ENCODE measurements around the gene BLZF1.
A peak's percentile ranks its signal among the peaks of the same experiment; 100 is the strongest.
"Not testable (repeated sequence)": the region's sequence is repeated elsewhere in the genome, so short reads cannot be mapped to it uniquely, and the experiment has no call there.

Gene BLZF1, protein sequence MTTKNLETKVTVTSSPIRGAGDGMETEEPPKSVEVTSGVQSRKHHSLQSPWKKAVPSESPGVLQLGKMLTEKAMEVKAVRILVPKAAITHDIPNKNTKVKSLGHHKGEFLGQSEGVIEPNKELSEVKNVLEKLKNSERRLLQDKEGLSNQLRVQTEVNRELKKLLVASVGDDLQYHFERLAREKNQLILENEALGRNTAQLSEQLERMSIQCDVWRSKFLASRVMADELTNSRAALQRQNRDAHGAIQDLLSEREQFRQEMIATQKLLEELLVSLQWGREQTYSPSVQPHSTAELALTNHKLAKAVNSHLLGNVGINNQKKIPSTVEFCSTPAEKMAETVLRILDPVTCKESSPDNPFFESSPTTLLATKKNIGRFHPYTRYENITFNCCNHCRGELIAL

DNA sequence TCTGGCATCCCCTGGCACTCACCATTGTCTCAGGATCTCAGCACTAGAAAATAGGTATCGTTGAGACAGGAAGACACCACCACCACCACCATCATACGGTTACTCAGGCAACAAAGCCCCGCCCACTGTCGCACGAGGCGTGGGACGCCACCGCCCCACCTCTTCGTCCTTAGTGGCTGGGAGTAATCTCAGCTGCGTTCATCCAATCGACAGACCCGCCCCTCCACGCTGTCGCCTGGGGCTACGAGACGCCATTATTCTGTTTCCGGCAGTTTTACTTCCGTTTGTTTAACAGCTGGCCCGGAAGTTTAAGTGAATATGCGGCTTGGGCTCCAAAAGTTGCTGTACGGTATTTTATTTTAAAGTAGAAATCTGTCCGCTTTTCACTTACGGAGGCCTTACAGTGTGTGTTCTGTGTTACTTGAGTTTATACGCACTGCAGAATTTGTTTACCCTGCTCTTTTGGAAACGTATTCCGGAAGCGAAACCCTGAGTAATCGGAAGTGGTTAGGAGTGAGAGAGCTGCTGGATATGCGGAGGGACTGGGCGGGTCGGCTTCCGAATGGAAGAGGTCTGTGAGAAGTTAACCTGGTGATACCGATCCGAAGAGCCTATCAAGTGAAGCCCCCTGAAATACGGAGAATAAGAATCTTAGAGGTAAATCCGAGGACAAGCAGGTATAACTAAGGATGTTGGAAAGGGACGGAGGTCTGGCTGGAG is at the start of gene BLZF1, which contains the start of gene NME7:
TSS of gene BLZF1 (plus strand) at position 510 of the 720 bp plus-strand sequence. CDS start 1,328 bp downstream, outside the sequence.
TSS of gene NME7 (minus strand) at position 112 of the 720 bp plus-strand sequence. CDS start at position 25, 87 bp downstream.
- peak; percentile 98 for DNase-seq

DNA sequence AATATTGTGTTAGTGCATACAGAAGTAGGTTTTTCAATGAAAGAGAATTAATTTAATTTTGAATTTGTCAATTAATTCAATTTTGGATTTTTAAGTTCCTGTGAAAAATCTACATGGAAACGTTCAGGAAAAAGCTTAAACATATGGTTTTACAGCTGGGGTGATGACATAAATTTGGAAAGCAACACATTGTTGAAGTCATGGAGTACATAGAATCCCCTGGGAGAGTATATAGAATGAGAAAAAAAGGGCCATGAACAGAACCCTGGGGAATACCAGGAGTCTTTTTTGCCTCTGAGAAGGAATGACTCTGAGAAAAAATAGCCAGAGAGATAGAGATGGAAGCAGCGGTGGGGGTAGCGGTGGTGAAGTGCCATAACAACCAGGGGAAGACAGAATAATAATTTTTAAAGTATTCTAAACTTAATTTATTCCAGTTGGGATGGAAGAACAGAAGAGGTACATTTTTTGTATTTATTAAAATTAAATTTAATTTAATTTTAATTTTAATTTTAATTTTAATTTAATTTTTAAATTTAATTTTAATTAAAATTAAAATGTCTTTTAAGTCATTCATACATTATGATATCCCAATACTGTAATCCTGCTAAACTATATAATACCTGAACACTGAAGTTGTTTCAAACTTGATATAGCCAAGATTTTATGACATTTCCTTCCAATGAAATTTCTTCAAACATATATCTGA is 49.3 kb upstream of the BLZF1 start:
- DNase-seq: no peak

DNA sequence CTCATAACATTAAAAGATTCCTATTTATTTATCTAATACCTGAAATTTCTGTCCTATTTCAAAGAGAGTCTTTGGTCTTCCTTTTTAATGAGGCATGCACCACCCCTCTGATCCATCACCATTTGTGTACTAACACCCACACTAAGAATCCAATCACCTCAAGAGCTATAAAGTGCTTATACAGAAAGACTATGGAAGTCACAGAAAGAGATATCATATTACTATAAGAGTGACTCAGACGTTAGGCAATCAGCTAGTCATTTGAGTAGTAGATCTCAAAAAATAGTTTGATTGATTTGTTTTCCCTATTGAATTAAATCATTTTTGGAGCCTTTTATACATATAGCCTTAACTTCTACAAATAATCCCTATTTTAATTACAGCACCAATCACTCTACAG is 46.5 kb upstream of the BLZF1 start:
- DNase-seq: no peak

DNA sequence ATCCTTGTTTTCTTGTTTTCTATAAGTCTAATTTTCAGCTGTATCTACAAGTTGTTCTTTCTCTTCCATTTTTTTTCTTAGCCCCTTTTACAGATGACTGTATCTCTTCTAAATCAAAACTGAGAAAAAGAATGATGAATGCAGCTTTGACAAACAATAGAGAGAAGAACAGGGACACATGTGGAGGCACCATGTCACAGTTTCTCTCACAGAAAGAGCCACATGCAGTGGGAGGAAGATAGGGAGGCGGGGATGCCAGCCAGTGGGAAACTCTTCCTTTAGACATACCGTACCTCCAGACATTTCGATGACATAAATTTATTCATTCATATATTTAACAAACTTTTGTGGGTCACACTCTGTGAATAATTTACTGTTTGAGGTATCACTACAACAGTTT is 45.9 kb upstream of the BLZF1 start:
- DNase-seq: no peak

DNA sequence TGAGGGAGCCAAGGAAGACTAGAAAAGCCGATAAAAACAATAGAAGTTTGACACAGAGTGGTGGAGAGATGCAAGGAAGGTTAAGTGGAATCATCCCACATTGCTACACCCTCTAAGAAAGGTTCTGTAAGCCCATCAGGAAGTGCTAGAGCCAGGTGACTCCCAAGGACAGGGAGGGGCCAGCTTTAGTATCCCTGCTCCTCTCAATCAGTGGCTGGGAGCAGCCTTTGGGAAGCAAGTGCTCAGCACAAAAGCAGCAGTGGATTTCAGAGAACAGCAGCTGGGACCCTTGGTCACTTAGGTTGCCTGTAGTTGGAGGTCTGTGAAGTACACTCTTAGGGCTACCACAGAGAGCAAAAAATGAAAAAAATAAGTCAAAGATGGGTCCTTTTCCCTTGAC is 42.9 kb upstream of the BLZF1 start:
- no peak for DNase-seq

DNA sequence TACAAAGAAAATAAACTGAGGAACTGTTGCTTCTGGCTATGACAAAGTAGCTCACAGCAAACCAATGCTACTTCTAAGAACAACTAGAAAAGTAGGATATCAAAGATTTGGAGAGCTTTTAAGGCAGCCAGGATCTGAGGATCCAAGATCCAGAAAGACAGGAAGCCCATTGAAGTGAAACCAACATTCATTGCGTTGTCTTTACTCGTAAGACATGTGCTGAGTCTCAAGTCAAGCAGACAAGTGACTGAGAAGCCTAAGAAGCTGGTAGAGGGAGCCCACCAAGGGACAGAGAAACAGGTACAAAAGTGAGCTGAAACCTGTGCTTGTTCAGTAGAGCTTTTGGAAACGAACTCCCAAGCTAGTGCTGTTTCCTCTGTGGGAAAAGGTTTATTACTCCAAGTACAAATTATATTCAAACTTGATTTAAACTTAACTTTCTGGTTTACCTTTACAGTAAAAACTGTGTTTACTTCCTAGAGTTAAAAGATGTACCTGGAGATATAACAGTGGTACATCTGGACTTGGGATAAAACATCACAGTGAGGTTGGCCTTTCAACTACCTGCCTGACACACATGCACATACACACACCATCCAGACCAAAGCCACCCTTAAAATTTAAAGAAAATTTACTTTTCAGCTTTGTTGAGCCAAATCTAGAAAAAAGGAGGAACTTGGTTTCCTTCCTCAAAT is 41.6 kb upstream of the BLZF1 start:
- no peak for DNase-seq

DNA sequence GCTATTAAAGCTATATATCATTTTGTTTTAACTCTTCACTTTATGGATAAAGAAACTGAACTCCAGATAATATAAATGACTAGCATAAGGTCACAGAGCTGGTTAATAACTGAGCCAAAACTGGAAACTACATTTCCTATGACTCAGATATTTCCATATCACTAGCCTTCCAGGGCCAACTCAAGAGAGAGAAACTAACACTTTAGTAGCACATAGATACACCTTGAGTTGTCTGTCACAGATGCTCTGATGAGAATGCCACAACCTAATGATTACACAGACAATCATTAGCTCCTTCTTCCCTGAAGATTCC is 41.1 kb upstream of the BLZF1 start:
- DNase-seq: no peak

DNA sequence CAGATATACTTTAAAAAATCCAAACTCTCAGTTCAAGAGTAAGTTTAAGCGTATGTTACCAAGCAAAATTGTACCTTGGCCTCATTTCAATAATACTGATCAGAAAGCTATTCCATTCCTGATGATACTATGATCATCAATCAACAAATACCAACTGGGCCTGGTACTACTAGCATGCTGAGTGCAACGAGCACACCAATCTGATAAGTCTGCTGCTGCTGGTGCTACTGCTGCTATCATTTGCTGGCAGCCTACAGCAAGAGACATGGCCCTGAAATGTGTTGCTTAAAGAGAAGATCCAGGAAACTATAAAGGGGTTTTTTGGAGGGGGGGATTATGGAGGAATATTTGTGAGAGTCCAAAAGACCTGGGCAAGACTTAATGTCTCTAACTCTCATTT is 40.1 kb upstream of the BLZF1 start:
- DNase-seq: no peak

DNA sequence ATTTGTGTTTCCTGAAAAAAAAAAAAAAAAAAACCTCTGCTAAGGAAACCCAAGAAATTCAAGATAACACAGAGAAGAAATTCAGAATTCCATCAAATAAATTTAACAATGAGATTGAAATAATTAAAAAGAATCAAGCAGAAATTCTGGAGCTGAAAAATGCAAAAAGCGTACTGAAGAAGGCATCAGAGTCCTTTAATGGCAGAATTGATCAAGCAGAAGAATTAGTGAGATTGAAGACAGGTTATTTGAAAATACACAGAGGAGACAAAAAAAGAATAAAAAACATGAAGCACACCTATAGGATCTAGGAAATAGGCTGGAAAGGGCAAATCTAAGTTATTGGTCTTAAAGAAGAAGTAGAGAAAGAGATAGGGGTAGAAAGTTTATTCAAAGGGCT is 38.6 kb upstream of the BLZF1 start:
- no peak for DNase-seq

DNA sequence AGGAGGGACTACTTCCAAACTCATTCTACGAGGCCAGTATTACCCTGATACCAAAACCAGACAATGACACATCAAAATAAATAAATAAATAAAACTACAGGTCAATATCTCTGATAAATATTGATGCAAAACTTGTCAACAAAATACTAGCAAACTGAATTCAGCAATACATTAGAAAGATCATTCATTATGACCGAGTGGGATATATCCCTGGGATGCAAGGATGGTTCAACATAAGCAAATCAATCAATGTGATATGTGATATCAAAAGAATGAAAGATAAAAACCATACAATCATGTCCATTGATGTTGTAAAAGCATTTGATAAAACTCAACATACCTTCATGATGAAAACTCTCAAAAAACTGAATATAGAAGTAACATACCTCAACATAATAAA is 37.1 kb upstream of the BLZF1 start:
- no peak for DNase-seq

DNA sequence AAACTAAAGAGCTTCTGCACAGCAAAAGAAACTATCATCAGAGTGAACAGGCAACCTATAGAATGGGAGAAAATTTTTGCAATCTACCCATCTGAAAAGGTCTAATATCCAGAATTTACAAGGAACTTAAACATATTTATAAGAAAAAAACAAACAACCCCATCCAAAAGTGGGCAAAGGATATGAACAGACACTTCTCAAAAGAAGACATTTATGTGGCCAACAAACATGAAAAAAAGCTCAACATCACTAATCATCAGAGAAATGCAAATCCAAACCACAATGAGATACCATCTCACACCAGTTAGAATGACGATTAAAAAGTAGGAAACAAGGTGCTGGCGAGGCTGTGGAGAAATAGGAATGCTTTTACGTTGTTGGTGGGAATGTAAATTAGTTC is 33.3 kb upstream of the BLZF1 start:
- DNase-seq: not testable (repeated sequence)

DNA sequence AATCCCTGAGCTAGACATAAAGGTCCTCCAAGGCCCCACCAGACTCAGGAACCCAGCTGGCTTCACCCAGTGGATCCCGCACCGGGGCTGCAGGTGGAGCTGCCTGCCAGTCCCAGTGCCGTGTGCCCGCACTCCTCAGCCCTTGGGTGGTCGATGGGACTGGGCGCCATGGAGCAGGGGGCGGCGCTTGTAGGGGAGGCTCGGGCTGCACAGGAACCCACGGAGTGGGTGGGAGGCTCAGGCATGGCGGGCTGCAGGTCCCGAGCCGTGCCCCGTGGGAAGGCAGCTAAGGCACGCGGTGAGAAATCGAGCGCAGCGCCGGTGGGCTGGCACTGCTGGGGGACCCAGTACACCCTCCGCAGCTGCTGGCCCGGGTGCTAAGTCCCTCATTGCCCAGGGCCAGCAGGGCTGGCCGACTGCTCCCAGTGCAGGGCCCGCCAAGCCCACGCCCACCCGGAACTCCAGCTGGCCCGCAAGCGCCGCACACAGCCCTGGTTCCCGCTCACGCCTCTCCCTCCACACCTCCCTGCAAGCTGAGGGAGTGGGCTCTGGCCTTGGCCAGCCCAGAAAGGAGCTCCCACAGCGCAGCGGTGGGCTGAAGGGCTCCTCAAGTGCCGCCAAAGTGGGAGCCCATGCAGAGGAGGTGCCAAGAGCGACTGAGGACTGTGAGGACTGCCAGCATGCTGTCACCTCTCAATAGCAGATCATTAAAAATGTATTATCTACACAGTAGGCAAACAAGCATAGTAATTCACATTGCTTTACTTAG is 30.9 kb upstream of the BLZF1 start:
- DNase-seq: not testable (repeated sequence)

DNA sequence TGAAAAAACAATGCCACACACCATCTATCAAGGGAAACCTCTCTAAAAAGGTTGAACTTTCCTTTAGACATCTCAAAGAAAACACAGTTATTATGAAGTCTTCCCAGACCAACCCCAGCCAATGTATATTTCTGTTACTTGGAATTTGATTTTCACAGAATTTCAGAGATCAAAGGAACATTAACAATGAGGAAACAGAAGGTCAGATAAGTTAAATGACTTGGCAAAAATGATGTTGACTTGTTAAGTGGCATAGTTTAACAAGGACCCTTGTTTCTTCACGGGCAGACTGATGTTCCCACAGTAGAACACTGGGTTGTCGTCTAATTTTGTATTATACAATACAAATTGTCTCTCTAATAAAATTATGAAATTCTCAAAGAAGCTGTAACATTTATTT is 29.4 kb upstream of the BLZF1 start:
- no peak for DNase-seq

DNA sequence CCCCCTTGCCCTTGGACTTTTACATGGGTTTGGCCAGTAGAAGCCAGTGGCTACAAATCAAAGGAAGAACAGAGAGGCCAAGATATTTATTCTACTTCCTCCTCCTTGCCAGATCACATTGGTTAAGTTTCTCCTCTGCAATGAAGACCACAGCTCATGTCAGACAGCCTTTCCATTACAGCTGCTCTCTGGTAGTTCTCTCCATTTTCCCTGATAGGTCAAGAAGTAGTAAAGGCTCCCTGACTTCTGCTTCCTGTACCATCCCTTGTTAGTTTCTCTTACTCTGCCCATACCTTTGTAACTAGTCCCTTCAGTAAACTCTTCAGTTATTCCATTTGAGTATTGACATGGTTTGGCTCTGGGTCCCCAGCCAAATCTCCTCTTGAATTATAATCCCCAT is 28.2 kb upstream of the BLZF1 start:
- DNase-seq: no peak

DNA sequence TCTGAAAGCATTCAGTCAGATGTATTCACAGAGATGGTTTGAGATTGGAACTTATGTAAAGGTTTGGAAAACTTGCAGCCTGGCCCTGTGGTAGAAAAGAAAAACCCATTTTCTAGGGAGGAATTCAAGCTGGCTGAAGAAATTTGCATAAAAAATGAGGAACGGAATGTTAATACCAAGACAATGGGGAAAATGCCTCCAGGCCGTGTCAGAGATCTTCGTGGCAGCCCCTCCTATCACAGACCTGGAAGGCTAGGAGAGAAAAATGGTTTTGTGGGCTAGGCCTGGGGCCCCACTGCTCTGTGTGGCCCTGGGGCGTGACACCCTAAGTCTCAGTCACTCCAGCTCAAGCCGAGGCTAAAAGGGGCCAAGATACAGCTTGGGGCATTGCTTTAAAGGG is 27.1 kb upstream of the BLZF1 start:
- no peak for DNase-seq

DNA sequence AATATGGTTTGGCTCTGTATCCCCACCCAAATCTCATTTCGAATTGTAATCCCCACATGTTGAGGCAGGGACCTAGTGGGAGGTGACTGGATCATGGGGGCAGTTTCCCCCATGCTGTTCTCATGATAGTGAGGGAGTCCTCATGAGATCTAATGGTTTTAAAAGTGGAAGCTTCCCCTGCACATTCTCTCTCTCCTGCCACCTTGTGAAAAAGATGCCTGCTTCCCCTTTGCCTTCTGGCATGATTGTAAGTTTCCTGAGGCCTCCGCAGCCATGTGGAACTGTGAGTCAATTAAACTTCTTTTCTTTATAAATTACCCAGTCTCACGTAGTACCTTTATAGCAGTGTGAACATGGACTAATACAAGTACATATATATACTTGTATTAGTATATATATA is 25.9 kb upstream of the BLZF1 start:
- DNase-seq: not testable (repeated sequence)

DNA sequence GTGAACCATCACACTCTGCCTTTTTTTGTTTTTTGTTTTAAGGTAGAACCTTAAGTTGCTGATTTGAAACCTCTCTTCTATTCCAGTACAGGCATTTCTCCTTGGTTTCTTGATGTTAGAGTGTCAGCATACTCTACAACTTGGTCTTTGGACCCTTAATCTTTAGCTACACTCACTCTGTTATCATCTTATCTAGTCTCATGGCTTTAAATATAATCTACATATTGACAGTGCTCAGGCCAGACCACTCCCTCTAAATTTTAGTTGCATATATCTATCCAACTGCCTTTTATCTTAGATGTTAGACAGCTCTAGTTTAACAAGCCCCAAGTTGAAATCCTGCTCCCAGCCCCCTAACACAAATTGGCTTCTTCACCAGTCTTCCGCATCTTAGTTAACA is 22.5 kb upstream of the BLZF1 start:
- DNase-seq: no peak

DNA sequence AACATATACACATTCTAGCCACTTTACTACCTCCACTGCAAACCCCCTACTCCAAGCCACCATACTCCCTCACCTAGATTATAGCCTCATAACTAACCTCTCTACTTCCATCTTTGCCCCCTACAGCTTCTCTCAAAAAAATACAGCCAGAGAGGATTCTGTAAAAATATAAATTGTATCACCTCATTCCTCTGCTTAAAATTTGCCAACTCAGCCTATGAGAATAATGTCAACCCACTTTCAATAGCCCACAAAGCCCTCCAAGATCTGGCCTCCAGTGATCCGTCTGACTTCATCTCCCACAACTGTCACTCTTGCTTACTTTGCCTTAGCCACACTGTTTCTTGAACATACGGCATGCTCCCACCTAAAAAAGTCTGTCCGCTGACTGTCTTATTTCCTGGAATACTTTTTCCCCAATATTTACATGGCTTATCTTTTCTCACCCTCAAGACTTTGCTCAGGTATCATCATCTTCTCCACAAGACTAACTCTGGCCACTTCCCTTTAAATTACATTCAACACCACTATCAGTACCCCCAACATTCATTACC is 21.9 kb upstream of the BLZF1 start:
- no peak for DNase-seq

DNA sequence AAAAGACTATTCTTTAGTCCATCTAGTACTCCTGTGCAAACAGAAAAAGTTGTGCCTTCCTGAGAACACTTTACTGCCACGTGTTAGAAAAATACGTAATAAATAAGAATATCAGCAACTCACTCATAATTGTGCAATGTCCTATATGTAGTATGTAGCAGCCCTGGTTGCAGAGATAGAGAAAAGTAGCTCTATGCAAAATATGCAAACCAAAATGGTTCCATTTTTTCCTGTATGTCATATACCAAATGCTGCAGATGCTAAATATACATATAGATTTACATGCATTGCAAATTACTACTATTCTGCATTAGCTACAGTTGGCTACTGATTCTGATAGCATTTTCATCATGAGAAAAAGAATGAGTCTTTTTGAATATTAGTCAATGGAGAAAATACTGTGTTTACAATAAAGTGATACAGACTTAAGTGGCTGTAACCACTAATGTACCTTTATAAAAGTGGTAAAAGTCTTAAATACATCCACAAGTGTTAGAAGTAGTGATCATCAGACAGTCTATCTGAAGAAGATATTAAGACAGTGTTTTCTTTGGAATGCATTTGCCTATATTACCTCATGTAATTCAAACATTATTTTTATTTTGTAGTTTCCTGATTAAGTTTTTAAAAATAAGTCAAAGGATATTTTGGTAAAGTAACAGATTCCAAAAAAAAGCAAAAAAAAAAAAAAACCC is 20.2 kb upstream of the BLZF1 start:
- no peak for DNase-seq

DNA sequence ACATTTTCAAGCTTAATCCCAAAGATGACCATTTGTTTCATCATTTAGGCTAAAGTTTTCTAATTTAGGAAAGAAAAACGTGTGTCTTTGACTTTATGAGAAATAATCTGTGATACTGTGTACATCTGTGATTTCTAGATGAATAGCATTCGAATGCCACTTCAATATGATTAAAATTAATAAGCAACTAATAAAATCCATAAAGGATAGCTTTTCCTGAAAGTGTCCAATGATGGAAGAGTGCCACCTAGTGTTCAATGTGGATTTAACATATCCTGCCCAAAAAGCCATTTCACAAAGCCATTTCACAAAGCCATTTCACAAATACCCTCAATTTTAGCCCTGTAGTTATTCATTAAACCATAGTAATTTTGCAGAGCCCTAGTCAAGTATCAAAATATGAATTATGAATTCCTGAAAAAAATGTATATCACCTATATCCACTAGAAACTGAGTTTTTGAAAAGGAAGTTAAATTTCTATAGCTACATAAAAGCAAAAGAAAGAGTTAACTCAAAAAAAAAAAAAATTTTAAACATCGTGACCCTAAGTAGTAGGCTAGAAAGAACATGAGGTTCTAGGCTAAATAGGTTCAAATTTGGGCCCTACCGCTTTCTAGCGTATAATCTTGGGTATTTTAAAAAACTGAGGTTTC is 19.5 kb upstream of the BLZF1 start:
- peak; percentile 17 to 73 for DNase-seq

DNA sequence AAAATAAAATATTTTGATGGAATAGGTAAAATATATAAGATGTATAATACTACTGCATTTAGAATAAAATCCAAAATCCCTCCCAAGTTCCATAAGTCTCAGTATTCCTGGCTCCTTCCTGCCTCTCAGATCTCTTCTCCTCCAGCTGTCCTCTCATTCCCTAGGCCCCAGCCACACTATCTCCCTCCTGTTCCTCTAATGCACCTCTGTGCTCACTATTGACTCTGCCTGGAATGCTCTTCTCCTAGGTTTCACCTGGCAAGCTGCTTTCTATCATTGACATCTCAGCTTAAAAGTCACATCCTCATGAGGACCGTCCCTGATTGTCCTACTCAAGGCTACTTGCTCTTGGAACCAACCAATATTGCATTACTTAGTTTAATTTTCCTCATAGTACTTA is 7.6 kb upstream of the BLZF1 start:
- no peak for DNase-seq
